Neural progenitor cell (in vitro differentiated cells): ENCODE measurements around the gene NAA15. TPM values are rescaled to one million over a fixed set of nuclear protein-coding genes. Genes with fewer than 3 reads are reported as not detected.
"Not testable (repeated sequence)": the region's sequence is repeated elsewhere in the genome, so short reads cannot be mapped to it uniquely, and the experiment has no call there.

Source experiments
- DNase-seq: peaks from one replicate; pipeline ENCODE4 v3.0.0-alpha.2; 2016; ENCODE audit warnings: low spot score
- H2AFZ ChIP-seq: fragments of 200-600 bp; sonication (generic); replicated peaks from 2 replicates; pipeline ENCODE4 v1.6.1; 2016; ENCODE audit warnings: antibody characterized with exemption
- H3F3A ChIP-seq: fragments of 200-600 bp; sonication (generic); 2 replicates; pipeline ENCODE4 v1.6.1; 2016; ENCODE audit warnings: antibody characterized with exemption, low read depth
- H3K27ac ChIP-seq: fragments of 200-600 bp; sonication (generic); 2 replicates; pipeline ENCODE4 v1.5.1; 2016; ENCODE audit warnings: mild to moderate bottlenecking
- H3K27me3 ChIP-seq: fragments of 200-600 bp; sonication (generic); 2 replicates; pipeline ENCODE4 v1.6.1; 2016; ENCODE audit warnings: mild to moderate bottlenecking, moderate library complexity
- H3K36me3 ChIP-seq: fragments of 200-600 bp; sonication (generic); 2 replicates; pipeline ENCODE4 v1.5.1; 2016
- H3K4me1 ChIP-seq: fragments of 200-600 bp; sonication (generic); 2 replicates; pipeline ENCODE4 v1.6.1; 2016; ENCODE audit warnings: mixed run types
- H3K4me2 ChIP-seq: fragments of 200-600 bp; sonication (generic); 2 replicates; pipeline ENCODE4 v1.6.1; 2016
- H3K4me3 ChIP-seq: fragments of 200-600 bp; sonication (generic); 2 replicates; pipeline ENCODE4 v1.5.1; 2016
- H3K79me2 ChIP-seq: fragments of 200-600 bp; sonication (generic); 2 replicates; pipeline ENCODE4 v1.6.1; 2016; ENCODE audit warnings: low read depth
- H3K9ac ChIP-seq: fragments of 200-600 bp; sonication (generic); 2 replicates; pipeline ENCODE4 v1.6.1; 2016
- H3K9me3 ChIP-seq: fragments of 200-600 bp; sonication (generic); 2 replicates; pipeline ENCODE4 v1.5.1; 2016; ENCODE audit warnings: low read depth
- H4K20me1 ChIP-seq: fragments of 200-600 bp; sonication (generic); 2 replicates; pipeline ENCODE4 v1.6.1; 2016; ENCODE audit warnings: low read depth
- H3K27ac Mint-ChIP-seq: 3 replicates; pipeline ENCODE4 v1.8.0; 2021; ENCODE audit warnings: mixed read lengths
- H3K27me3 Mint-ChIP-seq: 2 replicates; pipeline ENCODE4 v1.8.0; 2022; ENCODE audit warnings: low read depth, mild to moderate bottlenecking, inconsistent platforms, moderate library complexity, mixed read lengths; ENCODE audit not compliant: insufficient read depth
- H3K36me3 Mint-ChIP-seq: 3 replicates; pipeline ENCODE4 v1.8.0; 2021; ENCODE audit warnings: mixed read lengths
- H3K4me1 Mint-ChIP-seq: 3 replicates; pipeline ENCODE4 v1.8.0; 2021; ENCODE audit warnings: mixed read lengths
- H3K4me3 Mint-ChIP-seq: 3 replicates; pipeline ENCODE4 v1.8.0; 2021; ENCODE audit warnings: mild to moderate bottlenecking, moderate library complexity, mixed read lengths
- H3K9me3 Mint-ChIP-seq: 3 replicates; pipeline ENCODE4 v1.8.0; 2020; ENCODE audit warnings: mixed read lengths
- EZH2 ChIP-seq: fragments of 200-600 bp; sonication (generic); IDR thresholded peaks from 2 replicates; pipeline ENCODE4 v1.6.1; 2017; ENCODE audit warnings: antibody characterized with exemption, mild to moderate bottlenecking, moderate library complexity
- EZH2phosphoT487 ChIP-seq: fragments of 200-600 bp; sonication (generic); IDR thresholded peaks from 2 replicates; pipeline ENCODE4 v1.6.1; 2017; ENCODE audit warnings: antibody characterized with exemption
- total RNA-seq: library from RNA; depleted of rRNA; stranded (reverse); fragments of >200 nt; gene quantifications from 2 replicates; pipeline ENCODE4 v1.2.3, GENCODE V29; 2015; ENCODE audit warnings: low replicate concordance
- TF ChIP-seq, protein P1 (sequence below): fragments of 200-600 bp; sonication (generic); IDR thresholded peaks from 2 replicates; pipeline ENCODE4 v1.5.1; 2017; ENCODE audit warnings: antibody characterized with exemption, mild to moderate bottlenecking

NAA15 gene
- total RNA-seq, 1 donor from 2014 or later = 69.0 TPM

DNA sequence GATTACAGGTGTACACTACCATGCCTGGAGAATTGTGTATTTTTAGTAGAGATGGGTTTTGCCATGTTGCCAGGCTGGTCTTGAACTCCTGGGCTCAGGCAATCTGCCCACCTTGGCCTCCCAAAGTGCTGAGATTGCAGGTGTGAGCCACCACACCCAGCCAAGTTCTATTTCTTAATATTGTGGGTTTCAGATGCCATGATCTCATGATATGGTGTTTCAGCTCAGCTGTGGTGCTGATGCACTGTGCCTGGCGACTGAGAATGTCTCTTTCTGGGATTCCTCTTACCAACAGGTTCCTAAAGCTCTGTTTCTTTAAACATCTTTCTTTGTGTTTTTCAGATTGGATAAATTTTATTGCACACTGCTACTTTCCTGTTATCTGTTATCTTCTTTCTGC lies 18.3 kb downstream of the NAA15 start:
- Histone ChIP-seq H4K20me1 (peaks cover 45% of the 10 kb centered on the region), H3K4me3 (no peak overlapping the region), H3K4me1 (peaks cover 10% of the 10 kb centered on the region), H3K4me2 (no peak overlapping the region), H3K27me3 (no peaks in the 10 kb centered on the region), H3K9ac (no peak overlapping the region), H3K79me2 (peaks cover 100% of the 10 kb centered on the region), H3K9me3 (no peaks in the 10 kb centered on the region), H3F3A (peaks cover 7% of the 10 kb centered on the region), H2AFZ (no peak overlapping the region), H3K27ac (no peak overlapping the region), H3K36me3 (no peaks in the 10 kb centered on the region)
- no peak overlapping the region for H3K27ac Mint-ChIP-seq
- no peak for TF ChIP-seq EZH2phosphoT487
- TF ChIP-seq, protein P1, sequence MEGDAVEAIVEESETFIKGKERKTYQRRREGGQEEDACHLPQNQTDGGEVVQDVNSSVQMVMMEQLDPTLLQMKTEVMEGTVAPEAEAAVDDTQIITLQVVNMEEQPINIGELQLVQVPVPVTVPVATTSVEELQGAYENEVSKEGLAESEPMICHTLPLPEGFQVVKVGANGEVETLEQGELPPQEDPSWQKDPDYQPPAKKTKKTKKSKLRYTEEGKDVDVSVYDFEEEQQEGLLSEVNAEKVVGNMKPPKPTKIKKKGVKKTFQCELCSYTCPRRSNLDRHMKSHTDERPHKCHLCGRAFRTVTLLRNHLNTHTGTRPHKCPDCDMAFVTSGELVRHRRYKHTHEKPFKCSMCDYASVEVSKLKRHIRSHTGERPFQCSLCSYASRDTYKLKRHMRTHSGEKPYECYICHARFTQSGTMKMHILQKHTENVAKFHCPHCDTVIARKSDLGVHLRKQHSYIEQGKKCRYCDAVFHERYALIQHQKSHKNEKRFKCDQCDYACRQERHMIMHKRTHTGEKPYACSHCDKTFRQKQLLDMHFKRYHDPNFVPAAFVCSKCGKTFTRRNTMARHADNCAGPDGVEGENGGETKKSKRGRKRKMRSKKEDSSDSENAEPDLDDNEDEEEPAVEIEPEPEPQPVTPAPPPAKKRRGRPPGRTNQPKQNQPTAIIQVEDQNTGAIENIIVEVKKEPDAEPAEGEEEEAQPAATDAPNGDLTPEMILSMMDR = no peak
- H3K27me3 Mint-ChIP-seq = no peaks in the 10 kb centered on the region
- H3K4me3 Mint-ChIP-seq = no peak overlapping the region
- peaks cover 43% of the 10 kb centered on the region for H3K36me3 Mint-ChIP-seq
- no peaks in the 10 kb centered on the region for H3K4me1 Mint-ChIP-seq
- DNase-seq = no peak
- peaks cover 46% of the 10 kb centered on the region for H3K9me3 Mint-ChIP-seq

DNA sequence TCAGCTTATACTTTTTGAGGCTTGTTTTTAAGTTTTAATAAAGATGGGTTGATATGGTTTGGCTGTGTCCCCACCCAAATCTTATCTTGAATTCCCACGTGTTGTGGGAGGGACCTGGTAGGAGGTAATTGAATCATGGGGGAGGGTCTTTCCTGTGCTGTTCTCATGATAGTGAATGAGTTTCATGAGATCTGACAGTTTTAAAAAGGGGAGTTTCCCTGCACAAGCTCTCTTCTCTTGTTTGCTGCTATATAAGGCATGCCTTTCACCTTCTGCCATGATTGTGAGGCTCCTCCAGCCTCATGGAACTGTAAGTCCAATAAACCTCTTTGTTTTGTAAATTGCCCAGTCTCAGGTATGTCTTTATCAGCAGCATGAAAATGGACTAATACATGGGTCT lies 20.8 kb downstream of the NAA15 start:
- H3K9ac ChIP-seq, H3K9me3 ChIP-seq, H3K27ac ChIP-seq, H3K4me3 Mint-ChIP-seq, DNase-seq, H2AFZ ChIP-seq, H3K36me3 ChIP-seq, H3K4me1 ChIP-seq, H3K27me3 Mint-ChIP-seq, H3K4me3 ChIP-seq, H3K4me2 ChIP-seq, H3K4me1 Mint-ChIP-seq, H3K27me3 ChIP-seq, H3F3A ChIP-seq, H3K27ac Mint-ChIP-seq: not testable (repeated sequence)
- Histone ChIP-seq H4K20me1 (peaks cover 41% of the 10 kb centered on the region), H3K79me2 (peaks cover 100% of the 10 kb centered on the region)
- H3K36me3 Mint-ChIP-seq = peaks cover 34% of the 10 kb centered on the region
- peaks cover 24% of the 10 kb centered on the region for H3K9me3 Mint-ChIP-seq

DNA sequence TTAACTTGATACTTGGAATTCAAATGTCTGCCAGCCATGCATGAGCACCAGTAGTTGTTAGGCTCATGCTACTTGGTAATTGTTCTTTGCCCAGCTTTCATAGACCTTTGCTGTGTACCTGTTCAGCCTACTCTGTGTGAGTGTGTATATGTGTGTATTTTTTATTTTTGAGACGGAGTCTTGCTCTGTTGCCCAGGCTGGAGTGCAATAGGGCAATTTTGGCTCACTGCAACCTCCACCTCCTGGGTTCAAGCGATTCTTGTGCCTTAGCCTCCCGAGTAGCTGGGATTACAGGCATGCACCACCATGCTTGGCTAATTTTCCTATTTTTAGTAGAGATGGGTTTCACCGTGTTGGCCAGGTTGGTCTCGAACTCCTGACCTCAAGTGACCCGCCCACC lies 21.2 kb downstream of the NAA15 start:
- peaks cover 100% of the 10 kb centered on the region for H3K79me2 ChIP-seq
- not testable (repeated sequence) for H3K4me3 Mint-ChIP-seq, H3K4me1 ChIP-seq, H3K4me1 Mint-ChIP-seq, H3K27ac ChIP-seq, H3K4me3 ChIP-seq, H2AFZ ChIP-seq, H3K4me2 ChIP-seq, H3K27ac Mint-ChIP-seq, H3K27me3 Mint-ChIP-seq, DNase-seq, H3K27me3 ChIP-seq, H3K36me3 ChIP-seq, H3F3A ChIP-seq, H3K9me3 ChIP-seq, H3K9ac ChIP-seq
- H3K9me3 Mint-ChIP-seq = peaks cover 22% of the 10 kb centered on the region
- H3K36me3 Mint-ChIP-seq = peaks cover 34% of the 10 kb centered on the region
- peaks cover 40% of the 10 kb centered on the region for H4K20me1 ChIP-seq

DNA sequence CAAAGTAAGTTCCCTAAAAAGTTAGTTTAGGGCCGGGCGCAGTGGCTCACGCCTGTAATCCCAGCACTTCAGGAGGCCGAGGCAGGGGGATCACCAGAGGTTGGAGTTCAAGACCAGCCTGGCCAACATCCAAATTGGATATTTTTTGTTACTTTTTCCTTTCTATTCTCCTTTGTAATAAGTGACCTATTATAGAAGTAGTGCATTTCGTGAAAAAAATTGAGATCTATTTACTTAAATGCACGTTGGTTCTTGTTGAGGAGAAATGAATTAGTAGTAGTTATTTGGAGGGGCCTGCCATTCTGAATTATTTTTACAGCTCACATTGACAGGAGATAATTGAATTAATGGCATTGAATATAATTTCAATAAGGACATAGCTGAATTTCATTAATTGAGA lies 23.3 kb downstream of the NAA15 start:
- Mint-ChIP-seq H3K27me3 (no peaks in the 10 kb centered on the region), H3K27ac (no peak overlapping the region), H3K36me3 (peaks cover 39% of the 10 kb centered on the region), H3K4me1 (peaks cover 6% of the 10 kb centered on the region), H3K4me3 (no peak overlapping the region), H3K9me3 (peaks cover 27% of the 10 kb centered on the region)
- peaks cover 6% of the 10 kb centered on the region for H3K36me3 ChIP-seq
- H3F3A ChIP-seq = peaks cover 10% of the 10 kb centered on the region
- TF ChIP-seq EZH2phosphoT487 (no peak), EZH2 (no peak)
- TF ChIP-seq, protein P1 = no peak
- DNase-seq = no peak
- no peak overlapping the region for H3K27ac ChIP-seq
- H2AFZ ChIP-seq = no peak overlapping the region
- peaks cover 100% of the 10 kb centered on the region for H3K79me2 ChIP-seq
- no peak overlapping the region for H3K4me2 ChIP-seq
- peaks cover 40% of the 10 kb centered on the region for H4K20me1 ChIP-seq
- peaks cover 9% of the 10 kb centered on the region for H3K4me1 ChIP-seq
- no peaks in the 10 kb centered on the region for H3K9me3 ChIP-seq
- H3K4me3 ChIP-seq = no peak overlapping the region
- H3K27me3 ChIP-seq = no peaks in the 10 kb centered on the region
- H3K9ac ChIP-seq = no peak overlapping the region
